IPS-18a (cell line): Measurements from ENCODE around the gene PTRH1.
"Not testable (repeated sequence)": the region's sequence is repeated elsewhere in the genome, so short reads cannot be mapped to it uniquely, and the experiment has no call there.

Source experiments
- H3K27ac ChIP-seq: one replicate; pipeline ENCODE4 v1.5.1; 2013; ENCODE audit warnings: low read length
- H3K27me3 ChIP-seq: one replicate; pipeline ENCODE4 v1.6.1; 2013; ENCODE audit warnings: mild to moderate bottlenecking, low read length; ENCODE audit not compliant: control insufficient read depth, insufficient read depth
- H3K36me3 ChIP-seq: one replicate; pipeline ENCODE4 v1.6.1; 2013; ENCODE audit warnings: low read depth, low read length; ENCODE audit not compliant: control insufficient read depth
- H3K4me1 ChIP-seq: one replicate; pipeline ENCODE4 v1.6.1; 2013; ENCODE audit warnings: low read depth, low read length; ENCODE audit not compliant: control insufficient read depth
- H3K4me3 ChIP-seq: one replicate; pipeline ENCODE4 v1.5.1; 2013; ENCODE audit warnings: low read length
- H3K9ac ChIP-seq: one replicate; pipeline ENCODE4 v1.6.1; 2013; ENCODE audit warnings: mild to moderate bottlenecking, low read length, moderate library complexity
- H3K9me3 ChIP-seq: one replicate; pipeline ENCODE4 v1.6.1; 2013; ENCODE audit warnings: low read depth, low read length; ENCODE audit not compliant: control insufficient read depth

Gene PTRH1, protein sequence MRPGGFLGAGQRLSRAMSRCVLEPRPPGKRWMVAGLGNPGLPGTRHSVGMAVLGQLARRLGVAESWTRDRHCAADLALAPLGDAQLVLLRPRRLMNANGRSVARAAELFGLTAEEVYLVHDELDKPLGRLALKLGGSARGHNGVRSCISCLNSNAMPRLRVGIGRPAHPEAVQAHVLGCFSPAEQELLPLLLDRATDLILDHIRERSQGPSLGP

DNA sequence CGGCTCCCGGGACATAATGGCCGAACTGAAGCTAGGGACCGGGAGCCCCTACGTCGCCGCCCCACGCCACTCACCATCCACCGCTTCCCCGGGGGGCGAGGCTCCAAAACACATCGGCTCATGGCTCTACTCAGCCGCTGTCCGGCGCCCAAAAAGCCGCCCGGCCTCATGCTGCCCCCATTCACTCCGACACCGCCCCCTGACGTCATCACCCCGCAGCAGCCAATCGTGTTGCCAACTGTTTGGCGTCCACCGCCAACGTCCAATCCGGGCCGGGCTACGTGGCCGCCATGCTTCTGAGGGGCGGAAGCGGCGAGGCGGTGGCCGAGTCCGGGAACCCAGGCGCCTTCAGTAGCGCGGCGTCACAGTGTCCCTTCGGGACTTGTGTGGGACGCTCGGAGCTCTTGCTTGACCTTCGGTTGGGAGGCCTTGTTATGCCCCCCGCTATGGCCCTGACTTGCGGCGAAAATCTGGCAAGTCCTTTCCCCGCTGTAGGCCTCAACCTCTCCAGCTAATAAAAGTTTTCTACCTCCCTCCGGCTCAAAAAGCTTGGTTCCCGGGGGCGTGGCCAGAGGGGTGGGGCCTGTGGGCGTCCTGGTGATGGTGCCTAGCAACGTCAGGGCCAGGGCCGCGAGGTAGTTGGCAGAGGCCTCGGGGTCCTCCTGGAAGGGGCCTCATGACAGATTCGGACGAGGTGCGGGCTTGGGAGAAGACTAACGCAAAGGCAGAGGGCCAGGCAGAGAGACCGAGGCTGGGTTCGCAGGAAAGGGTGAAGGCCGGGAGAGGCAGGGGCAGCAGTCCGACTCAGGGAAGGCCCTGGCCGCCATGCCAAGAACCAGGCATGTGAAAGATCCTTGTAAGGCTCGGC is at the start of gene PTRH1, which contains the start of gene TTC16:
Gene PTRH1, minus strand, starts transcription at position 194 of the 868 bp plus-strand sequence. Its CDS starts 24 bp downstream, at position 170.
Gene TTC16, plus strand, starts transcription at position 610 of the 868 bp plus-strand sequence. Its CDS starts 67 bp downstream, at position 677.
- Histone ChIP-seq H3K4me1 (peaks cover 5% of the 10 kb centered on the region), H3K27ac (no peak within 1 kb of the TSS), H3K4me3 (peak within 1 kb of the TSS; percentile 82)

DNA sequence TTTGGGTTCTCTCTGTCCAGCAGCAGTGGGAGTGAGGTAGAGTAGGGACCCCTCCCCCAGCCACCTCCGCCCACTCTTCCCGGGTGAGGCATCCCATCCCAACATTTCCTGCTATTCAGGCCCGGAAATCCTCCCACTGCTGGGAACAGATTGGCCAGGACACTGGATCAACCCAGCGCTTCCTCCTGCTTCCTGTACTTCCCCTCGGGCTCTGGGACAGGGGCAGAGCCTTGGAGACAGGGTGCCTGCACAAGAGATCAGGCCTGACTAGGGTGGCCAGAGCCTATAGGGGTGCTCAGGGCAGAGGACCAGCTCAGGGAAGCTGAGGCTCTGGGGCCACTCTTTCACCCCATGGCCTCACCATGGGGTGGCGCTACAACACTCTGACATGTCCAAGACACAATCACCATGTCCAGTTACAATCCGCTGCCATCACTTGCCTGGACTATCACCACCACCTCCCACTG is 48.5 kb upstream of the PTRH1 start:
- Histone ChIP-seq H3K27me3 (no peaks in the 10 kb centered on the region), H3K4me1 (peaks cover 6% of the 10 kb centered on the region), H3K36me3 (no peaks in the 10 kb centered on the region), H3K9ac (no peak overlapping the region), H3K27ac (no peak overlapping the region), H3K9me3 (no peaks in the 10 kb centered on the region), H3K4me3 (no peak overlapping the region)

More for the DNA sequence above, at the start of gene PTRH1, which contains the start of gene TTC16:
- Histone ChIP-seq H3K36me3 (no peaks in the 10 kb centered on the region), H3K9me3 (no peaks in the 10 kb centered on the region), H3K9ac (peak within 1 kb of the TSS; percentile 42), H3K27me3 (peaks cover 5% of the 10 kb centered on the region)

- no peak overlapping the region for H3K27ac ChIP-seq
- no peak overlapping the region for H3K4me3 ChIP-seq
- no peak overlapping the region for H3K9ac ChIP-seq
- no peaks in the 10 kb centered on the region for H3K27me3 ChIP-seq
- H3K4me1 ChIP-seq, result peaks cover 6% of the 10 kb centered on the region
- H3K9me3 ChIP-seq, result no peaks in the 10 kb centered on the region
- H3K36me3 ChIP-seq, result no peaks in the 10 kb centered on the region
Observed at GRCh38 chr9:127762111-127762676, 46.7 kb upstream of the PTRH1 start.

- peaks cover under 1% of the 10 kb centered on the region for H3K27me3 ChIP-seq
- H3K27ac ChIP-seq, result no peak overlapping the region
- H3K9me3 ChIP-seq, result no peaks in the 10 kb centered on the region
- no peak overlapping the region for H3K9ac ChIP-seq
- no peak overlapping the region for H3K4me3 ChIP-seq
- peaks cover 6% of the 10 kb centered on the region for H3K4me1 ChIP-seq
- H3K36me3 ChIP-seq, result no peaks in the 10 kb centered on the region
Observed at GRCh38 chr9:127761491-127761956, 46.1 kb upstream of the PTRH1 start.

DNA sequence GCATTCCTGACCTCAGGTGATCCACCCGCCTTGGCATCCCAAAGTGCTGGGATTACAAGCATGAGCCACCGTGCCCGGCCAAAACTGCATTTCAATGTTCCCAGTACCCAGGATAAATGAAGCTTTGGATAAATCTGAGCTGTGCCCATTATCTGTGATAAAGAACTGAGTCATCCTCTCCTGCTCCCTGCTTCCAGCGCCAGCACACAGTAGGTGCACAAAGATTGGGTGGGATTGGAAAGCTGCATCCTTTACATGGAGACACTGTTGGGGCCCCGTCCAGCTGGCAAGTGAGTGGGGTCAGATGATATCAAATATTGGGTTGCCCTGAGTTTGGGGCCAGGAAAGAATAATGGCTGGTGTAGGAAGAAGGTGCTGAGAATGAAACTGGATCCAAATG is 45.6 kb upstream of the PTRH1 start:
- no peak overlapping the region for H3K9ac ChIP-seq
- peaks cover 5% of the 10 kb centered on the region for H3K27me3 ChIP-seq
- H3K27ac ChIP-seq, result no peak overlapping the region
- no peaks in the 10 kb centered on the region for H3K9me3 ChIP-seq
- H3K4me1 ChIP-seq, result peaks cover 6% of the 10 kb centered on the region
- H3K36me3 ChIP-seq, result no peaks in the 10 kb centered on the region
- no peak overlapping the region for H3K4me3 ChIP-seq

GRCh38 chr9:127758843-127759242 is 43.4 kb upstream of the PTRH1 start:
- H3K27me3 ChIP-seq, result peaks cover 13% of the 10 kb centered on the region
- peaks cover 6% of the 10 kb centered on the region for H3K4me1 ChIP-seq
- no peak overlapping the region for H3K27ac ChIP-seq
- no peaks in the 10 kb centered on the region for H3K9me3 ChIP-seq
- no peak overlapping the region for H3K4me3 ChIP-seq
- no peaks in the 10 kb centered on the region for H3K36me3 ChIP-seq
- H3K9ac ChIP-seq, result no peak overlapping the region

GRCh38 chr9:127756776-127757175 is 41.3 kb upstream of the PTRH1 start:
- not testable (repeated sequence) for H3K4me1 ChIP-seq, H3K27ac ChIP-seq, H3K9me3 ChIP-seq, H3K4me3 ChIP-seq, H3K9ac ChIP-seq, H3K36me3 ChIP-seq
- H3K27me3 ChIP-seq, result peaks cover 21% of the 10 kb centered on the region

- H3K9me3 ChIP-seq, result no peaks in the 10 kb centered on the region
- peaks cover 21% of the 10 kb centered on the region for H3K27me3 ChIP-seq
- no peaks in the 10 kb centered on the region for H3K36me3 ChIP-seq
- no peak overlapping the region for H3K27ac ChIP-seq
- no peak overlapping the region for H3K4me3 ChIP-seq
- H3K9ac ChIP-seq, result no peak overlapping the region
- no peaks in the 10 kb centered on the region for H3K4me1 ChIP-seq
Observed at GRCh38 chr9:127756233-127756632, 40.8 kb upstream of the PTRH1 start.

DNA sequence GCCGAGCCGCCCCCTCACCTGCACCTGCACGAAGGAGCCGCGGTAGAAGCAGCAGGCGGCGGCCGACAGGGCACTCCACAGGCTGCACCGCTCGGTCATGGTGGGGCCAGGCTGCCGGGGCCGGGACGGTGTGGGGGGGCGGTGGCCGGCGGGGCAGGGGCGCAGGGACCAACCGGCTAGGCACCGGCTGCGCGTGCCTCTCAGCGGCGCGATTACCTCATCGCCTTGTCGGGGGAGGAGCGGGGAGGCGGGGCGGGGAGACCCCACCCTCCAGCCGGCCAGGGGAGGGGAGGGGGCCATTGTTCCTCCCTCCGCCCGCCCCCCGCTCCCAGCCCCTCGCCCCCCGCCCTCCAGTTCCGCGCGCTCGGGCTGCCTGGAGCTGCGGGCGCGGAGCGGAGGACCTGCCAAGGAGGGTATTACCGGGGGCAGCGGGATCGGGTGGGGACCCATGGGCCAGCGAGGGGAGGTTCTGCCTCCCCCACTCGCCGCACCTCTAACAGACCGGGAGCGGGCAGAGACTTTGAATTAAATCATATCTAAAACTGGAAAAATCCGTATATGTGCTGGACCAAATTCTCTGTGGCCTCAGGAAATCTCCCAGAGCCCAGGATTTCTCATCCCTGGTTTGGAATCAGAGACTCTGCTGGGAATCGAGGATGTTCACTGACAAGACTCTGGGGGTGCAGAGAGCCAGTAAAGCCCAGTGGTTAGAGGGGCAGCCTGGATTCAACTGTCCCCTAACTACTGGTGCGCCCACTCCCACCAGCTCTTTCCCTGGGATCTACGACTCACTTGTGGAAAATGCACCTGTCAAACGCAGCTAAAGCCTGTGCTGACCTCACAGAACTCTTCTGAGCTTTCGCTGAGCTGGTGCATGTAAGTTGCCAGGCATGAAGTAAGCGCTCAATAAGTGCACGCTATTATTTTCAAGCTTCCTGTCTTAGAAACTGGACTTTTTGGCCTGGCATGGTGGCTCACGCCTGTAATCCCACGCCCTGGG is 39.9 kb upstream of the PTRH1 start:
- no peaks in the 10 kb centered on the region for H3K36me3 ChIP-seq
- H3K27ac ChIP-seq, result no peak overlapping the region
- peak overlapping the region; percentile 68 for H3K4me3 ChIP-seq
- peaks cover 21% of the 10 kb centered on the region for H3K27me3 ChIP-seq
- H3K4me1 ChIP-seq, result no peaks in the 10 kb centered on the region
- H3K9me3 ChIP-seq, result no peaks in the 10 kb centered on the region
- H3K9ac ChIP-seq, result no peak overlapping the region

GRCh38 chr9:127754099-127755060 is 38.9 kb upstream of the PTRH1 start:
- H3K4me3 ChIP-seq, result peak overlapping the region; percentile 68

More at GRCh38 chr9:127754099-127755060, 38.9 kb upstream of the PTRH1 start:
- H3K9me3 ChIP-seq, result no peaks in the 10 kb centered on the region
- no peak overlapping the region for H3K27ac ChIP-seq
- H3K27me3 ChIP-seq, result peaks cover 21% of the 10 kb centered on the region
- no peaks in the 10 kb centered on the region for H3K4me1 ChIP-seq
- peak overlapping the region; percentile 27 for H3K9ac ChIP-seq
- H3K36me3 ChIP-seq, result no peaks in the 10 kb centered on the region
